Stimulated activated naive CD8-positive, alpha-beta T cell treated with anti-CD3 and anti-CD28 coated beads, Interleukin-15, amount 100 ng/mL, for 72 hours (primary cell): ENCODE results near the gene TEX35.

Experiments
- ATAC-seq: fragments of 150-1000 bp; cut with Tn5 transposase; 2 replicates; pipeline ENCODE4 v1.10.0; 2021; ENCODE audit warnings: mild to moderate bottlenecking, moderate library complexity
- DNase-seq, 2 donors: peaks; one replicate each; pipeline ENCODE4 v3.0.0; 2021 to 2022
- H3K27ac Mint-ChIP-seq, 2 donors: one replicate each; pipeline ENCODE4 v1.8.0; 2022; ENCODE audit warnings: mild to moderate bottlenecking in 2 of 2, mixed read lengths in 2 of 2, moderate library complexity in 2 of 2
- H3K27me3 Mint-ChIP-seq: one replicate; pipeline ENCODE4 v1.8.0; 2022; ENCODE audit warnings: mixed read lengths
- H3K4me1 Mint-ChIP-seq: one replicate; pipeline ENCODE4 v1.8.0; 2022; ENCODE audit warnings: mild to moderate bottlenecking, mixed read lengths
- H3K4me3 Mint-ChIP-seq, 2 donors: one replicate each; pipeline ENCODE4 v1.8.0; 2022; ENCODE audit warnings: mild to moderate bottlenecking in 2 of 2, mixed read lengths in 2 of 2, moderate library complexity in 1 of 2
- H3K9me3 Mint-ChIP-seq, 2 donors: one replicate each; pipeline ENCODE4 v1.8.0; 2022; ENCODE audit warnings: mixed read lengths in 2 of 2

The TEX35 gene

GRCh38 chr1:178489399-178489798 is 23.5 kb upstream of the TEX35 start:
- Mint-ChIP-seq H3K4me1 (peaks cover 6% of the 10 kb centered on the region), H3K4me3 (no peak overlapping the region), H3K27me3 (peaks cover 18% of the 10 kb centered on the region), H3K27ac (no peak overlapping the region), H3K9me3 (no peaks in the 10 kb centered on the region)
- ATAC-seq (no peak), DNase-seq (no peak)

DNA sequence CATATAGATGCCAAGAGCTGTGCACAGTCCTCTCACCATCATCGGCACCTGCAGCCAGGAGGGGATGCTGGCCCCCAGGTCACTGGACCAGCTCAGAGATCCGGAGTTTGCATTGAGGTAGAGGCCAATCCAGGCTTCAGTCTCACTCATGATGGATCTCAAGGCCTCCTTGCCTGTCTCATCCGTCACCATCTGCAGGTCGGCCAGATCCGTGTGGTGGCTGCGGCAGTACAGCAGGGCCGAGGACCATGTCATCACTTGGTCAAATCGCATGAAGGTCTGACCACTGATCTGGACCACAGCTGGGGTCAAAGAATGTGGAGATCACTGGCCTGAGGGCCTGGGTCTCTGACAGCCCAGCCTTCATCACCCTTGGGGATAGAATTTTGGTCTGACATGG is 22.8 kb upstream of the TEX35 start:
- Mint-ChIP-seq H3K4me1 (peaks cover 6% of the 10 kb centered on the region), H3K9me3 (no peaks in the 10 kb centered on the region), H3K27ac (no peak overlapping the region), H3K27me3 (peaks cover 18% of the 10 kb centered on the region), H3K4me3 (no peak overlapping the region)
- DNase-seq (no peak), ATAC-seq (no peak)

DNA sequence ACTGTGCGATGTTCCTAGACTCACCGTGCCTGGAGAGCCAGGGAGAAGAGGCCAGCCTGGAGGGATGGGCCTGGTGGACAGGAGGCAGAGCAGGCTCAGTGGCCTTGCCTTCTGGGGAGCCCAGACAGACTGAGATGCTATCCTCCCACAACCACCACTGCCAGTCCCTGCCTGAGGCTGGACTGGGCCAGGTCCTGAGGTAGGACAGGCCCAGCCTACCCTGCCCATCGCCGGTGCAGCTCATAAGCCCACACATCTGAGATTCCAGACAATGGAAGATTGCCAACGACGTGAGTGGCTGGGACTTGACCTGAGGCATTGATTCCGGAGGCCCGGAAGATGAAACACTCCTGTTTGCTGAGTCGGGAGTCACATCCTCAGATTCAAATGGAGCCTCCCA is 21.9 kb upstream of the TEX35 start:
- Mint-ChIP-seq H3K27me3 (peaks cover 18% of the 10 kb centered on the region), H3K4me1 (peaks cover 6% of the 10 kb centered on the region), H3K4me3 (no peak overlapping the region), H3K9me3 (no peaks in the 10 kb centered on the region), H3K27ac (no peak overlapping the region)
- ATAC-seq (no peak), DNase-seq (no peak)

DNA sequence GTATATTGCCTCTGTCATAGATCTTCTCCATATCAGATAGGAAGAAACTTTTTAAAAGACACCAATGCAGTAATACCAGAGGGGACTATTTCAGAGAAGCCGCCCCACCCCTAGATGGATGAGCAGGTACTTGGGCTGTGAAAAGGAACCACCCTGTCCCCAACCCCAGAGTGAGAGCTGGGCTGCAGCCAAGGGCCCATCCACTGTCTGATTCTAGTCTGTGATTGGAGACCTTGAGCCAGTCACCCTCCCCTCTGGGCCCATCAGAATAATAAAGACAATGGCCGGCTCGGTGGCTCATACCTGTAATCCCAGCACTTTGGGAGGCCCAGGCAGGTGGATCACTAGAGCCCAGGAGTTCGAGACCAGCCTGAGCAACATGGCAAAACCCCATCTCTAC is 21.2 kb upstream of the TEX35 start:
- H3K4me1 Mint-ChIP-seq, result peaks cover 6% of the 10 kb centered on the region
- no peak for ATAC-seq
- no peak overlapping the region for H3K4me3 Mint-ChIP-seq
- no peaks in the 10 kb centered on the region for H3K9me3 Mint-ChIP-seq
- no peak for DNase-seq
- peaks cover 18% of the 10 kb centered on the region for H3K27me3 Mint-ChIP-seq
- peak overlapping the region in 1 of 2 donors; percentile 3 for H3K27ac Mint-ChIP-seq

DNA sequence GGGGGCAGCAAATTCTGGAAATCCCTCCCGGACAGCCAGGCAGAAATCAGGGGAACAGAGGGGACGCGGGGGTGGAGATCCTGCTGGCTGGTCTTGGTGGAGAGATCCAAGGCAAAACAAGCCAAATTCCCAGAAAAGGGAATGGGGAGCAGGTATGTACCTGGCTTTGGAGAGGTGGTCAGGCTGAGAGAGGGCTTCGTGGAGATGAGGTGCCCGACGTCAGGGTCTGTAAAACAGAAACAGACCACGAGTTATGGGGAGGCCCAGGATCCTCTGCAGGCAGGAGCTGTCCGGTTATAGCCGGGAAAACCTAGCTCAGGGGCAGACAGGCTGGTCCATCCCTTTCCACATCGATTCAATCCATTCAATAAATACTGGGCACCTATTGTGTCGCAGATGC is 20.6 kb upstream of the TEX35 start:
- H3K4me3 Mint-ChIP-seq, result no peak overlapping the region
- no peaks in the 10 kb centered on the region for H3K9me3 Mint-ChIP-seq
- peaks cover 14% of the 10 kb centered on the region for H3K27me3 Mint-ChIP-seq
- DNase-seq (no peak), ATAC-seq (no peak)
- peaks cover 2% of the 10 kb centered on the region for H3K4me1 Mint-ChIP-seq
- no peak overlapping the region for H3K27ac Mint-ChIP-seq

DNA sequence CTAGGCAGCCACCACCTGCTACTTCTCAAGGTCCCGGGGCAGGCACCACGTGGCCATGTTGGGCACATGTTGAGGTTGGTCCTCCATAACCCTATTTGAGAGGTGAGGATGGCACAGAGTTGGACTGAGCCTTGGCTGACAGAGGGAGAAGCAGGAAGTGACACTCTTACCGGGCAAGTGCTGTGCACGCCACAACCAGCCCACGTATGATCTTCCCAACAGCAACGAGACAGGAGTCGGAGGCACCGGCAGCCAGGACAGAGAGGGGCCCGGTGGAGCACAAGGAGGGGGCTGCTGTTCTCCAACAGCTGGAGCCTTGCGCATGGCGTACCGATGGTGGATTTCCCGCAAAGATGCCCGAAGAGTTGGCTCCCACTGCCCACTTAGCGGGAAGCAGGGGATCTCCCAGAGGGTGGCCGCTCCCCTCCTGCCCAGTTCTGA is 19.6 kb upstream of the TEX35 start:
- H3K4me1 Mint-ChIP-seq, result no peaks in the 10 kb centered on the region
- H3K27ac Mint-ChIP-seq, result no peak overlapping the region
- DNase-seq (no peak), ATAC-seq (no peak)
- H3K4me3 Mint-ChIP-seq, result no peak overlapping the region
- no peaks in the 10 kb centered on the region for H3K9me3 Mint-ChIP-seq
- peaks cover 4% of the 10 kb centered on the region for H3K27me3 Mint-ChIP-seq

DNA sequence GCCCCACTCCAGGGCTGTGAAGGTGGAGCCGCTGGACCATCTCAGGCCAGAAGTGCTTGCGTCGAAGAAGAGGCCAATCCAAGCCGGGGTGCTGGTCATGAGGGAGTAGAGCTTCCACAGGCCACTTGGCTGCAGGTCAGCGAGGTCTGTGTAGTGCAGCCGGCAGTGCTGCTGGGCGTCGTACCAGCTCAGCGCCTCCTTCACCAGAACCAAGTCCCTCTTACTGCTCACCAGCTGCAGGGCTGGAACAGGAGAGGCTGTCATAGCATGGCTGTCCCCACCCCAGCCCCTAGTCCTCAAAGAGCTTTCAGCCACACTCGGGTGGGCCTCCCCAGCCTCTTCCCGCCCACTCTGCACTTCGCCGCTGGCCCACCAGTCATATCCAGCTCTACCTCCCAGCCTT is 18.3 kb upstream of the TEX35 start:
- Mint-ChIP-seq H3K4me1 (no peaks in the 10 kb centered on the region), H3K4me3 (no peak overlapping the region), H3K27ac (no peak overlapping the region), H3K27me3 (no peaks in the 10 kb centered on the region), H3K9me3 (no peaks in the 10 kb centered on the region)
- DNase-seq (no peak), ATAC-seq (no peak)

DNA sequence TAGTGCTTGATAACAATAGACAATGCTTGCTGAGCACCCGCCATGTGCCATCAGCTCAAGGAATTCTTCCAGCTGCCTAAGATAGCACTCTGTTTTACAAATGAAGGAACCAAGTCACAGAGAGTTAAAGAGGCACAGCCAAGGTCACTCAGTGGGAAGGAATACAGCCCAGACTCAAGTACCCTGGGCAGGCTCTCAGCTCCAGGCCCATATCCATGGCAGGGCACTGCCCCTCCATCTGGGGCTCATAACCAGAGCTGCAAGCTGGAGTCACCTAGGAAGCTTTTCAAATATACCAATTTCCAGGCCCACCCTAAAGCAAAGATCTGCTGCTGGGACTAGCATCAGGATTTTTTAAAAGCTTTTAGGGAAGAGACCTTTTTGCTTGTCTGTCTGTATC is 17.8 kb upstream of the TEX35 start:
- no peaks in the 10 kb centered on the region for H3K4me1 Mint-ChIP-seq
- ATAC-seq (no peak), DNase-seq (no peak)
- H3K9me3 Mint-ChIP-seq, result no peaks in the 10 kb centered on the region
- no peak overlapping the region for H3K27ac Mint-ChIP-seq
- no peak overlapping the region for H3K4me3 Mint-ChIP-seq
- H3K27me3 Mint-ChIP-seq, result no peaks in the 10 kb centered on the region

DNA sequence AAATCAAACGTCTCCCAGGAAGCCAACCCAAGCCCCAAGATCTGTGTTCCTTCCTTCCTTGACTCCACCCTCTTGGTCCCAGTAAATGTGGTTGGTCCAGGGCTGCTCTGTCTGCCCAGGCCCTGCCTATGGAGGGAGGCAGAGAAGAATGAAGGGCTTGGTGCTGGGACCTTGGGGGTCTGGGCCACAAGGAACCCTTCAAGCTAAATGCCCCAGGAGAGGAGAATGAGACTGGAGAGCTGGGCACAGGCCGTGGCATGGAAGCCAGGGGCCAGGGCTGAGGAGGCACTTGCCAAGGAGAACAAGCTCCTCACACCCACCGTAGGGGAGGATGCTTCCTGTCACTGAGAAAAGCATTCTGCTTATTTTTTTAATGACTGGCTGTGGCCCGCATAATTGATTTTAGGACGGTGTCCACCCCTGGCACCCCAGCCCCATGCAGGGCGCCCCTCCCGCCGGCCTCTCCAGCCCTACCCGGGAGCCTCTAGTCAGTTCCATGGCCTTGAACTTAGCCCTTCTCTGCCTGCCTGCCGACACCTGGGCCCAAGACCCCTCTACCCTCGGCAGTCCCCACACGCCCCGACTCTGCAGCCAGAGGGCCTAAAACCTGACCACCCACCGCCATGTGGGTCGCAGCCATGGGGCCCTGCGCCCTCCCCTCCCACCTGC is 17.0 kb upstream of the TEX35 start:
- Mint-ChIP-seq H3K4me3 (no peak overlapping the region), H3K9me3 (no peaks in the 10 kb centered on the region), H3K27me3 (no peaks in the 10 kb centered on the region), H3K27ac (no peak overlapping the region), H3K4me1 (no peaks in the 10 kb centered on the region)
- DNase-seq (no peak), ATAC-seq (peak; percentile 35)

GRCh38 chr1:178496410-178497135 is 16.3 kb upstream of the TEX35 start, which contains the start of gene CLEC20A:
CLEC20A (minus strand) TSS chr1:178496964; CDS start chr1:178496939, 25 bp downstream.
- no peaks in the 10 kb centered on the region for H3K9me3 Mint-ChIP-seq
- H3K27ac Mint-ChIP-seq, result peak within 1 kb of the TSS in 1 of 2 donors; percentile 6
- DNase-seq (no peak), ATAC-seq (peak; percentile 4)
- H3K4me1 Mint-ChIP-seq, result no peaks in the 10 kb centered on the region
- no peak within 1 kb of the TSS for H3K4me3 Mint-ChIP-seq
- peaks cover 3% of the 10 kb centered on the region for H3K27me3 Mint-ChIP-seq

DNA sequence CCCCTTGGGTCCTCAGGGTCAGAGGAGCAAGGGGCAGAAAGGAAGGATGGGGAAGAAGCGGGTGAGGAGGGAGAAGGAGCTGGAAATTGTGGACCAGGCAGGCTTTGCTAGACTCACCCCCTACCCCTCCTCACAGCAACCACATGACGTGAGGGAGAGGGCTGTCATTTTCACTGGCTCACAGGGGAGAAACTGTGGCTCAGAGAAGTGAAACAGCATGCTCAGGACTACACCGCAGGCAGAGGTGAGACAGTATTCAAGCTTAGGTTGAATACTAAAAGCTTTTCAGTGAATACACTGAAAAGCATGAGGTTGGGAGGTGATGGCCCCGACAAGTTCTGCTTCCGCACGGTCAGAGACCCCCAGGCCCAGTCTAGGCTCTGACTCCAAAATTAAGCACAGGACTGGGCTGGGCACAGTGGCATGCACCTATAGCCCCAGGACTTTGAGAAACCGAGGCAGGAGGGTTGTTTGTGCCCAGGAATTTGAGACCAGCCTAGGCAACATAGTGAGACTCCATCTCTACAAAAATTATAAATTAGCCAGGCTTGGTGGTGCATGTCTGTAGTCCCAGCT is 14.9 kb upstream of the TEX35 start:
- no peaks in the 10 kb centered on the region for H3K4me1 Mint-ChIP-seq
- no peaks in the 10 kb centered on the region for H3K9me3 Mint-ChIP-seq
- ATAC-seq, result no peak
- no peak overlapping the region for H3K27ac Mint-ChIP-seq
- H3K27me3 Mint-ChIP-seq, result peaks cover 6% of the 10 kb centered on the region
- DNase-seq, result no peak
- no peak overlapping the region for H3K4me3 Mint-ChIP-seq

DNA sequence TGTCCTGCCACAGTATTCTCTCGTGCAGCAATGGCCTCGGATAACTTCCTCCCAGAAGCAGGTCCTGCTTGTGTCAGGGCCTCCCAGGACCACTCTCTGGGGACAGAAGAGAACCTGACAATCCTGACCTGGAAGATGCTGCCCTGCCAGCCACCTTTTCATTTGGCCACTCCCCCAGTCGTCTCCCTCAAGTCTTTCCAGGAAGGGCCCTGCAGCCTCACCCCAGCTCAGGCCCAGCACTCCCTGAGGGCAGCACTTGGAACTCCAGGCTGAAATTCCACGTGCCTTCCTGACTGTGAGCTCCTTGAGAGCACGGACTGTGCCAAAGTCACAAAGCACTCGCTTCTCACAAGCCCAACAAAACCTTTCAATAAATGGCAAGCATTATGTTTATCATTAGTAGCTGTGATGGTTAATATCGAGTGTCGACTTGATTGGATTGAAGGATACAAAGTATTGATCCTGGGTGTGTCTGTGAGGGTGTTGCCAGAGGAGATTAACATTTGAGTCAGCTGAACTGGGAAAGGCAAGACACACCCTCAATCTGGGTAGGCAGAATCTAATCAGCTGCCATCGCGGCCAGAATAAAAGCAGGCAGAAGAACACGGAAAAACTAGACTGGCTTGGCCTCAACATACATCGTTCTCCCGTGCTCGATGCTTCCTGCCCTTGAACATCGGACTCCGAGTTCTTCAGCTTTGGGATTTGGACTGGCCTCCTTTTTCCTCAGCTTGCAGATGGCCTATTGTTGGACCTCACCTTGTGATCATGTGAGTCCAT is 13.8 kb upstream of the TEX35 start:
- Mint-ChIP-seq H3K4me3 (no peak overlapping the region), H3K27ac (no peak overlapping the region), H3K9me3 (no peaks in the 10 kb centered on the region), H3K27me3 (peaks cover 11% of the 10 kb centered on the region), H3K4me1 (no peaks in the 10 kb centered on the region)
- no peak for ATAC-seq
- no peak for DNase-seq

DNA sequence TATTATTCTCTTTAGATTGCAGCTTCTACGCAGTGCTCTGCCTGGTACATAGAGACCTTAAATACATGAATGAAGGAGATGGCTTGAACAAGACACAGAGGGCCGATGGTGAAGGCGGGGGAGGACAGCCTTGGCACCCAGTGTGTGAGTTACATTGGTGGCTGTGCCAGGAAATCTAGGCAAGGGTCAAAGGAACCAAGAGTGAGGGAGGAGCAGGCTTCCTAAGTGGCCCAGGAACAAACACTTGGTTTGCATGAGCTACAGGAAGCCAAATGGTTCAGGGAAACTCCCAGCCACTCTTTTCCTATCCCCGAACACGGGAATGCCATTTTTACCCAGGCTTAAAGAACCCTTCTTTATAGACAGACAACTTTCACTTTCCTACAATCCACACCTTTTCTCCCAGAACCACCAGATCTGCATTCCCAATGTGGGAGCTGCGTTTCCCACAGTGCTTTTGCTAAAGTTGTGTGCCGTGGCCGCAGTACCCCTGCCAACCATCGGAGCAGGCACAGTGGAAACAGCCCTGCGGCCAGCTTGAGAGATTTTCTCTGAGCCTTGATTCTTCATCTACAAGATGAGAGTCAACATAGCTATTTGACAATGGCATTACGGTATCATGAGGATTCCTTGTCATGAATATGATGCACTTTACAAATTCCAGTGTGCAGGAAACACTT is 12.7 kb upstream of the TEX35 start:
- no peak overlapping the region for H3K27ac Mint-ChIP-seq
- no peak for ATAC-seq
- H3K27me3 Mint-ChIP-seq, result peaks cover 14% of the 10 kb centered on the region
- no peaks in the 10 kb centered on the region for H3K9me3 Mint-ChIP-seq
- H3K4me3 Mint-ChIP-seq, result no peak overlapping the region
- DNase-seq, result no peak
- H3K4me1 Mint-ChIP-seq, result no peaks in the 10 kb centered on the region

GRCh38 chr1:178500936-178501554 is 11.9 kb upstream of the TEX35 start:
- DNase-seq (no peak), ATAC-seq (no peak)
- Mint-ChIP-seq H3K9me3 (no peaks in the 10 kb centered on the region), H3K27me3 (peaks cover 14% of the 10 kb centered on the region), H3K4me1 (no peaks in the 10 kb centered on the region), H3K27ac (no peak overlapping the region), H3K4me3 (no peak overlapping the region)
